CD14-positive monocyte (primary cell): ENCODE data around the gene LPAR5. TPM values are rescaled to one million over a fixed set of nuclear protein-coding genes. Genes with fewer than 3 reads are reported as not detected.

Experiments used
- DNase-seq, 3 donors: peaks; one replicate each; pipeline ENCODE4 v3.0.0-alpha.2; 2011 to 2022
- H2AFZ ChIP-seq: 2 replicates; pipeline ENCODE4 v1.6.0; 2012; ENCODE audit warnings: mild to moderate bottlenecking, low read depth, low read length, inconsistent platforms; ENCODE audit not compliant: insufficient read depth, poor library complexity, severe bottlenecking
- H3K27ac ChIP-seq, 2 donors: 1 replicate in 1 of 2; 2 replicates in 1 of 2; pipeline ENCODE4 v1.5.1; 2012 to 2013; ENCODE audit warnings: low read length in 2 of 2, control low read depth in 1 of 2, inconsistent platforms in 1 of 2, low read depth in 1 of 2, mild to moderate bottlenecking in 1 of 2
- H3K27me3 ChIP-seq, 2 donors: one replicate each; pipeline versions ENCODE4 v1.6.0 to v1.6.1; 2011 to 2013; ENCODE audit warnings: low read length in 2 of 2; ENCODE audit not compliant: control insufficient read depth in 2 of 2, insufficient read depth in 2 of 2
- H3K36me3 ChIP-seq, 2 donors: replicated peaks in 1 of 2; 1 replicate in 1 of 2; 2 replicates in 1 of 2; pipeline versions ENCODE4 v1.5.1 to v1.6.1; 2012 to 2013; ENCODE audit warnings: low read length in 2 of 2, control low read depth in 1 of 2, inconsistent platforms in 1 of 2, mild to moderate bottlenecking in 1 of 2; ENCODE audit not compliant: insufficient read depth in 2 of 2, control insufficient read depth in 1 of 2
- H3K4me1 ChIP-seq, 2 donors: 1 replicate in 1 of 2; 2 replicates in 1 of 2; pipeline versions ENCODE4 v1.5.1 to v1.6.1; 2012 to 2013; ENCODE audit warnings: low read length in 2 of 2, control low read depth in 1 of 2, inconsistent platforms in 1 of 2, mild to moderate bottlenecking in 1 of 2, moderate library complexity in 1 of 2; ENCODE audit not compliant: insufficient read depth in 2 of 2, control insufficient read depth in 1 of 2
- H3K4me2 ChIP-seq: replicated peaks from 2 replicates; pipeline ENCODE3; 2012; ENCODE audit warnings: low read length, moderate library complexity, mild to moderate bottlenecking; ENCODE audit not compliant: poor library complexity, severe bottlenecking; ENCODE audit errors: extremely low read depth
- H3K4me3 ChIP-seq, 3 experiments: fragments of 200-600 bp in 1 of 3; sonication (generic) in 1 of 3; replicated peaks in 1 of 3; 1 replicate in 2 of 3; 2 replicates in 1 of 3; pipeline ENCODE4 v1.5.1; 2011 to 2013; ENCODE audit warnings: low read length in 3 of 3, mild to moderate bottlenecking in 3 of 3, control low read depth in 2 of 3, low read depth in 2 of 3, inconsistent platforms in 1 of 3, moderate library complexity in 1 of 3
- H3K79me2 ChIP-seq: 2 replicates; pipeline ENCODE4 v1.6.0; 2012; ENCODE audit warnings: mild to moderate bottlenecking, control low read depth, inconsistent platforms, low read length, moderate library complexity; ENCODE audit not compliant: insufficient read depth
- H3K9ac ChIP-seq: 2 replicates; pipeline ENCODE4 v1.6.0; 2017; ENCODE audit warnings: low read length, mild to moderate bottlenecking; ENCODE audit not compliant: insufficient read depth, poor library complexity, severe bottlenecking
- H3K9me3 ChIP-seq, 2 donors: replicated peaks in 1 of 2; 1 replicate in 1 of 2; 2 replicates in 1 of 2; pipeline versions ENCODE4 v1.5.1 to v1.6.1; 2012 to 2013; ENCODE audit warnings: low read length in 2 of 2, control low read depth in 1 of 2; ENCODE audit not compliant: control insufficient read depth in 1 of 2, insufficient read depth in 1 of 2
- H4K20me1 ChIP-seq: 2 replicates; pipeline ENCODE4 v1.6.0; 2012; ENCODE audit warnings: mild to moderate bottlenecking, low read length, control low read depth, moderate library complexity; ENCODE audit not compliant: insufficient read depth
- H3K27ac Mint-ChIP-seq, 7 donors: one replicate each; pipeline ENCODE4 v1.8.0; 2020; ENCODE audit warnings: mild to moderate bottlenecking in 7 of 7, mixed read lengths in 7 of 7, moderate library complexity in 6 of 7, inconsistent platforms in 2 of 7
- H3K27me3 Mint-ChIP-seq, 3 donors: one replicate each; pipeline ENCODE4 v1.8.0; 2021 to 2022; ENCODE audit warnings: low read depth in 3 of 3, mild to moderate bottlenecking in 3 of 3, mixed read lengths in 3 of 3, moderate library complexity in 3 of 3, inconsistent platforms in 1 of 3
- H3K36me3 Mint-ChIP-seq, 2 donors: one replicate each; pipeline ENCODE4 v1.8.0; 2020; ENCODE audit warnings: mixed read lengths in 2 of 2, inconsistent platforms in 1 of 2, mild to moderate bottlenecking in 1 of 2
- H3K4me1 Mint-ChIP-seq: one replicate; pipeline ENCODE4 v1.8.0; 2020; ENCODE audit warnings: mild to moderate bottlenecking, mixed read lengths
- H3K4me3 Mint-ChIP-seq, 2 donors: one replicate each; pipeline ENCODE4 v1.8.0; 2020; ENCODE audit warnings: mild to moderate bottlenecking in 2 of 2, mixed read lengths in 2 of 2, moderate library complexity in 1 of 2
- H3K9me3 Mint-ChIP-seq, 7 donors: one replicate each; pipeline ENCODE4 v1.8.0; 2020 to 2022; ENCODE audit warnings: mixed read lengths in 7 of 7, mild to moderate bottlenecking in 6 of 7, moderate library complexity in 6 of 7, inconsistent platforms in 2 of 7
- WGBS: methylation state at CpG from one replicate; pipeline ENCODE4 v1.1.5; 2013; ENCODE audit warnings: missing lambda C conversion rate; ENCODE audit not compliant: insufficient coverage; 5-methylcytosine and 5-hydroxymethylcytosine counted together
- intact Hi-C, 2 donors: fragments of 100-400 bp; cut with micrococcal nuclease; formaldehyde crosslinking; loops; one replicate each; pipeline versions ENCODE4 v1.15.0 to v1.15.1; 2023
- polyA plus RNA-seq, 3 donors: library from polyadenylated mRNA; depleted of rRNA in 1 of 3; unstranded in 2 of 3; stranded (reverse) in 1 of 3; fragments of 300-500 nt in 2 of 3; fragments of >200 nt in 1 of 3; fragmentation: Illumina TruSeq in 2 of 3; gene quantifications; 1 replicate in 2 of 3; 2 replicates in 1 of 3; pipeline ENCODE4 v1.2.3, GENCODE V29; 2012 to 2021
- TF ChIP-seq, protein P1 (sequence below): fragments of 200-600 bp; IDR thresholded peaks from one replicate; pipeline ENCODE4 v1.8.0; 2022; ENCODE audit warnings: antibody characterized with exemption, mild to moderate bottlenecking

LPAR5 gene
- polyA plus RNA-seq, 3 donors, result 0.11 to 0.18 (median 0.14) TPM

DNA sequence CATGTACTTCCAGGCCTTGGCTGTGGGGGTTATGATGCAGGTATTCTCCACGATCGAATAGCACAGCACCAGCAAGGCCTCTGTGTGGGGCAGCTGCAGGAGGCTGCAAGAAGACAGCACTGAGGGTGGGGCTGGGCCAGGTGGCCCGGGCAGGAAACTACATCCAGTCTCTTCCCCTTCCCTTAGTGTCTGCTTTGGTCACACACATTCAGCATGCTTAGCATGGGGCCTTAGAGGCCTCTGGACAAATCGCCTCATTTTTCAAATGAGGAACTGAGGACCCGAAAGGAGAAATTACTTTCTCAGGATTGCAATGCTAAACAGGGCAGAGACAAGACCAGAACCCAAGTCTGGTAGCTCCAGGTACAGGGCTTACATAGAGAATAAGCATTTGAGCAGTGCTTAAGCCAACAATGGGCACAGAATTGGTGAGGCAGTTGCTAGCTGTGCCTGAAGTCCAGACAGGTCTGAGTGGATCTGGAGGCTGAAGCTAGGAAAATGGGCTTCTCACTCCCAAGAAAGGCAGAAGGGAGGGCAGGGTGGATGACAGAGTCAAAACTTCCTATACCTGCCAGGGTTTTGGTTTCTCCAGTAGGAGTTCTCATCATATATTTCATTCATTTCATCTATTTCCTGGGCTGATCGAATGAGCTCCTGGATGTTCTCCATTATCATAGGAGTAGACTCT, 8.0 kb upstream of the LPAR5 start:
- Histone ChIP-seq H3K4me3 (peak overlapping the region; percentile 9 to 72 (median 12)), H3K27me3 (no peaks in the 10 kb centered on the region), H3K36me3 (peaks cover 7 to 8% of the 10 kb centered on the region in 2 donors), H3K79me2 (peaks cover 10% of the 10 kb centered on the region), H3K9ac (peak overlapping the region; percentile 60), H3K4me2 (peak overlapping the region; percentile 80), H3K27ac (peak overlapping the region; percentile 80 to 95), H2AFZ (peak overlapping the region; percentile 81), H3K4me1 (peaks cover 56 to 83% of the 10 kb centered on the region in 2 donors), H4K20me1 (no peaks in the 10 kb centered on the region), H3K9me3 (no peaks in the 10 kb centered on the region)
- peak overlapping the region; percentile 93 to 97 (median 94) for H3K27ac Mint-ChIP-seq
- peak; percentile 68 to 88 (median 79) for DNase-seq
- peaks cover 6 to 11% of the 10 kb centered on the region in 2 donors for H3K36me3 Mint-ChIP-seq
- peaks cover 0 to 2% (median 0%) of the 10 kb centered on the region in 3 donors for H3K27me3 Mint-ChIP-seq
- peaks cover 0 to 2% (median 0%) of the 10 kb centered on the region in 7 donors for H3K9me3 Mint-ChIP-seq
- TF ChIP-seq, protein P1, sequence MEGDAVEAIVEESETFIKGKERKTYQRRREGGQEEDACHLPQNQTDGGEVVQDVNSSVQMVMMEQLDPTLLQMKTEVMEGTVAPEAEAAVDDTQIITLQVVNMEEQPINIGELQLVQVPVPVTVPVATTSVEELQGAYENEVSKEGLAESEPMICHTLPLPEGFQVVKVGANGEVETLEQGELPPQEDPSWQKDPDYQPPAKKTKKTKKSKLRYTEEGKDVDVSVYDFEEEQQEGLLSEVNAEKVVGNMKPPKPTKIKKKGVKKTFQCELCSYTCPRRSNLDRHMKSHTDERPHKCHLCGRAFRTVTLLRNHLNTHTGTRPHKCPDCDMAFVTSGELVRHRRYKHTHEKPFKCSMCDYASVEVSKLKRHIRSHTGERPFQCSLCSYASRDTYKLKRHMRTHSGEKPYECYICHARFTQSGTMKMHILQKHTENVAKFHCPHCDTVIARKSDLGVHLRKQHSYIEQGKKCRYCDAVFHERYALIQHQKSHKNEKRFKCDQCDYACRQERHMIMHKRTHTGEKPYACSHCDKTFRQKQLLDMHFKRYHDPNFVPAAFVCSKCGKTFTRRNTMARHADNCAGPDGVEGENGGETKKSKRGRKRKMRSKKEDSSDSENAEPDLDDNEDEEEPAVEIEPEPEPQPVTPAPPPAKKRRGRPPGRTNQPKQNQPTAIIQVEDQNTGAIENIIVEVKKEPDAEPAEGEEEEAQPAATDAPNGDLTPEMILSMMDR, result no peak
- WGBS, result 0% methylated on average over 3 of the region's 6 CpGs
- H3K4me1 Mint-ChIP-seq, result peaks cover 67% of the 10 kb centered on the region
- intact Hi-C loops, result loop anchor here in 1 of 2 donors (10.0 kb wide), 1 partner anchor 51 kb away; no protein-coding TSS in a partner anchor
- peak overlapping the region; percentile 70 to 89 for H3K4me3 Mint-ChIP-seq

DNA sequence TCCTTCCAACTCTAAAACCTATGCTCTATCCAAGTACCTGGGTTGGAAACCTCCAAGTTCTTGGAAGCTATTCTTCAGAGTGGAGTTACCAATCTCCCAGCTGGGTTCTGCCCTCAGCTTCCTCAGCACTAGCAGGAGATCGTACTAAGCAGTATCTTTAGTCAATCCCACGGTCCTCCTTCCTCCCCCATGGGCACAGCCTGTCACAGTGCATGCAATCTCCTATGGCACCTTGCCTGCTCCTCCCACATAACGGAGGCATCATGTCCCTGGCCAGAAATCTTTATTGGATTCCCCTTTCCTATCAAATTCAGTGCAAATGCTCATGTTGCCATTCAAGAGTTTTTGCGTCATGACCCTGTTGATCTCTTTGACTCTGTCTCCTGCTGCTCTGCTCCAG, 5.4 kb upstream of the LPAR5 start:
- Mint-ChIP-seq H3K27ac (no peak overlapping the region), H3K9me3 (peaks cover 0 to 2% (median 0%) of the 10 kb centered on the region in 7 donors), H3K4me3 (no peak overlapping the region), H3K36me3 (peaks cover 0 to 2% of the 10 kb centered on the region in 2 donors), H3K27me3 (peaks cover 0 to 2% (median 0%) of the 10 kb centered on the region in 3 donors), H3K4me1 (peaks cover 75% of the 10 kb centered on the region)
- Histone ChIP-seq H3K27me3 (no peaks in the 10 kb centered on the region), H3K27ac (no peak overlapping the region), H3K4me2 (no peak overlapping the region), H3K4me1 (peaks cover 60 to 83% of the 10 kb centered on the region in 2 donors), H3K4me3 (no peak overlapping the region), H4K20me1 (no peaks in the 10 kb centered on the region), H3K36me3 (no peaks in the 10 kb centered on the region), H2AFZ (no peak overlapping the region), H3K9me3 (no peaks in the 10 kb centered on the region), H3K79me2 (peaks cover under 1% of the 10 kb centered on the region), H3K9ac (no peak overlapping the region)
- intact Hi-C loops, result loop anchor here in 1 of 2 donors (10.0 kb wide), 1 partner anchor 54 kb away; no protein-coding TSS in a partner anchor
- WGBS, result 79% methylated on average over 4 of the region's 4 CpGs
- no peak for DNase-seq
- TF ChIP-seq, protein P1, result no peak
